Brain microvascular endothelial cell (primary cell): ENCODE measurements around the gene GNB5.

ENCODE experiments used
- DNase-seq: peaks from one replicate; pipeline ENCODE4 v3.0.0-alpha.2; 2020
- H3K27ac ChIP-seq: fragments of 250-450 bp; sonication (Bioruptor Pico); 2 replicates; pipeline ENCODE4 v1.5.1; 2020; ENCODE audit warnings: mild to moderate bottlenecking, moderate library complexity
- H3K27me3 ChIP-seq: fragments of 250-450 bp; sonication (Bioruptor Pico); replicated peaks from 2 replicates; pipeline ENCODE4 v1.5.1; 2020; ENCODE audit warnings: mild to moderate bottlenecking
- H3K36me3 ChIP-seq: fragments of 250-450 bp; sonication (Bioruptor Pico); replicated peaks from 2 replicates; pipeline ENCODE4 v1.5.1; 2020; ENCODE audit warnings: mild to moderate bottlenecking
- H3K4me3 ChIP-seq: 2 replicates; pipeline ENCODE4 v1.5.1; 2011; ENCODE audit warnings: low read depth, mild to moderate bottlenecking, control low read depth, low read length, moderate library complexity
- in situ Hi-C: cut with HindIII; loops from 2 replicates; pipeline ENCODE4 v1.10.0; 2017; ENCODE audit warnings: low sequenced_read_pairs, low pct_ligation_motif_present
- TF ChIP-seq, protein P1 (sequence below): IDR thresholded peaks from 2 replicates; pipeline ENCODE4 v1.5.1; 2011; ENCODE audit warnings: low read depth, mild to moderate bottlenecking, moderate library complexity, low read length, control low read depth, inconsistent platforms; ENCODE audit errors: missing control alignments

Gene GNB5

DNA sequence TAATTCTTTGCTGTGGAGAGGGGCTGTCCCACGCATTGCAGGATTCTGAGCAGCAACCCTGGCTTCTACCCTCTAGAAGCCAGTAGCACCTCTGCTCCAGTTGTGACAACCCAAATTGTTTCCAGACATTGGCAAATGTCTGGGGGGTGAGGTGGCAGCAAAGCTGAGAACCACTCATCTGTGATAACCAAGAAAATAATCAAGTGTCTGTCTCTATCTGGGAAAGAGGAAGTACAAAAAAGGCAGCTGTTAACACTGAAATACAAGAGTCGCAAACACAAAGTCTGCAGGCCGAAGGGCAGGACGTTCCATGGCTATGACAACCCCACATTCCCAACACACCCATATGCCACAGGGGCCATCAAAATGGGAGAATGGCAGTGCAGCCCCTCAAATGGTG is 42.2 kb upstream of the GNB5 start:
- Histone ChIP-seq H3K4me3 (no peak overlapping the region), H3K27me3 (no peaks in the 10 kb centered on the region), H3K27ac (no peak overlapping the region), H3K36me3 (no peaks in the 10 kb centered on the region)
- no peak for DNase-seq
- in situ Hi-C loops, result no loop called here
- TF ChIP-seq, protein P1, sequence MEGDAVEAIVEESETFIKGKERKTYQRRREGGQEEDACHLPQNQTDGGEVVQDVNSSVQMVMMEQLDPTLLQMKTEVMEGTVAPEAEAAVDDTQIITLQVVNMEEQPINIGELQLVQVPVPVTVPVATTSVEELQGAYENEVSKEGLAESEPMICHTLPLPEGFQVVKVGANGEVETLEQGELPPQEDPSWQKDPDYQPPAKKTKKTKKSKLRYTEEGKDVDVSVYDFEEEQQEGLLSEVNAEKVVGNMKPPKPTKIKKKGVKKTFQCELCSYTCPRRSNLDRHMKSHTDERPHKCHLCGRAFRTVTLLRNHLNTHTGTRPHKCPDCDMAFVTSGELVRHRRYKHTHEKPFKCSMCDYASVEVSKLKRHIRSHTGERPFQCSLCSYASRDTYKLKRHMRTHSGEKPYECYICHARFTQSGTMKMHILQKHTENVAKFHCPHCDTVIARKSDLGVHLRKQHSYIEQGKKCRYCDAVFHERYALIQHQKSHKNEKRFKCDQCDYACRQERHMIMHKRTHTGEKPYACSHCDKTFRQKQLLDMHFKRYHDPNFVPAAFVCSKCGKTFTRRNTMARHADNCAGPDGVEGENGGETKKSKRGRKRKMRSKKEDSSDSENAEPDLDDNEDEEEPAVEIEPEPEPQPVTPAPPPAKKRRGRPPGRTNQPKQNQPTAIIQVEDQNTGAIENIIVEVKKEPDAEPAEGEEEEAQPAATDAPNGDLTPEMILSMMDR, result no peak

DNA sequence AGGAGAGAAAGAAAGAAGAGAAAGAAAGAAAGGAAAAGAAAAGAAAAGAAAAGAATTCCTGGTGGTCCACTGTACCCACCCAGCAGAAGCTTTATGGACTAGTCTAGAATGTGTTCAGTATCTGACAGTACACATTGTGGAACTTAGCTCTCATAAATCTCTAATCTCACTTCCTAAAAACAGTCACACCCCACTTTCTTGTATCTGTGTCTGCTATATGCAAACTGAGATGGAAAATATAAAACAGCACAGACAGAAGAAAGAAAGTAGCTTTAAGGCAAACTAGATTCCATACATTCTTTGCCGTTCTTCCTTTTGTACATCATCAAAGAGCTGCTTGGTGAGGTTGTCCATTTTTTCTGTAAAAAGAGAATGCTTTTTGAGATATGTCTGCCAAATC is 41.1 kb upstream of the GNB5 start:
- H3K4me3 ChIP-seq, result no peak overlapping the region
- TF ChIP-seq, protein P1, result no peak
- no peak for DNase-seq
- H3K27me3 ChIP-seq, result no peaks in the 10 kb centered on the region
- H3K36me3 ChIP-seq, result no peaks in the 10 kb centered on the region
- in situ Hi-C loops, result no loop called here
- H3K27ac ChIP-seq, result no peak overlapping the region

DNA sequence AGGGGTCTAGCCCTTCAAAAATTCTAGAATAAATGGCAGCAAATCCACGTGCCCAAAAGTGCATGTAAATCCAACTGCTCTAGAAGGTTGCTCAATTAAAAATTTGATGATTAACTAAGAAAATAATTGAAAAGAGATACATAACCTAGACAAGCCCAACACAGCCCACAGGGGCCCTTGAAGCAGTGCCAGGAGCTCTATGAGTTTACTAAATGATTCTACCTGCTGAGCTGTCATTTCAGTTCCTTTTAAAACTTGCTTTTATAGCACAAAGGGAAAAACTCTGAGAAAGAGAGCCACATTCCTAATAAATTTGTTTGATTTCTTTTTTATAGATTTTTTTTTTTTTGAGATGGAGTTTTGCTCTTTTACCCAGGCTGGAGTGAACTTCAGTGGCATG is 38.9 kb upstream of the GNB5 start:
- H3K4me3 ChIP-seq, result no peak overlapping the region
- no peak overlapping the region for H3K27ac ChIP-seq
- no peak for DNase-seq
- H3K36me3 ChIP-seq, result no peaks in the 10 kb centered on the region
- TF ChIP-seq, protein P1, result no peak
- no peaks in the 10 kb centered on the region for H3K27me3 ChIP-seq
- in situ Hi-C loops, result no loop called here

DNA sequence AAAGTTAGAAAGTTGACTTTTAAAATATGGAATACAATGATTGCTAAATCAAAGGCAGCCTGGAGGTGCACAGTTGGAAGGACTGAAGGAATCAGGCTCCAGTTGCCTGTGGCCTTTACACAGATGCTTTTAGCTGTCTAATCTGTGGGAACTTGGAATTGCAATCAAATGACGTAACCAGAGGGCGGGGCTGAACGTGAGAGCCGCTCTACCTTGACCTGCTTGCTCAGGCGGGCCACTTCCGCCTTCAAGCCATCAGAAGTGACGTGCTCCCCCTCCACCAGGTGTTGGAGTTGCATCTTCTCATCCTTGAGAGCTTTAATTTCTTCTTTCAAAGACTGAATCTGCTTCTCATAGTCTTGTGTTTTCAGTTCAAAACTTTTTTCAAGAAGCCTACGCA is 37.7 kb upstream of the GNB5 start:
- H3K27me3 ChIP-seq, result no peaks in the 10 kb centered on the region
- H3K4me3 ChIP-seq, result no peak overlapping the region
- TF ChIP-seq, protein P1, result no peak
- in situ Hi-C loops, result no loop called here
- H3K36me3 ChIP-seq, result no peaks in the 10 kb centered on the region
- no peak for DNase-seq
- H3K27ac ChIP-seq, result no peak overlapping the region

DNA sequence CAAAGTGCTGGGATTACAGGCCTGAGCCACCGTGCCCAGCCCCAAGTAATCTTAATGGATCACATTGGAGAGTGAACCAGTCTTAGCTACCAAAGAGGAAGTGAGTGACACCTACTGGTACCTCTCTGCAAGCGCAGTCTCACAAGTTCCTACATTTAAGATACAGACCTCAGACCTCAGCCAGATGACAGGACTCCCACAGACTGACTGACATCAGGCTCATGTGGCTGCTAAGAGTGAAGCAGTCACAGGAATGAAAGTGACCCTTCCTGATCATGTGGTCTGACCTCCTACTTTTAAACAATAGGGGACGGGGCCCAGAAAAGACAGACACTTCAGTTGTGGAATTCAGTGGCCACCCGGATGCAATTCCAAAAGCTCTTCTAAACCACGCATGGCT is 36.3 kb upstream of the GNB5 start:
- H3K4me3 ChIP-seq, result no peak overlapping the region
- in situ Hi-C loops, result no loop called here
- no peaks in the 10 kb centered on the region for H3K36me3 ChIP-seq
- TF ChIP-seq, protein P1, result peak; percentile 85
- no peaks in the 10 kb centered on the region for H3K27me3 ChIP-seq
- peak; percentile 87 for DNase-seq
- H3K27ac ChIP-seq, result no peak overlapping the region

DNA sequence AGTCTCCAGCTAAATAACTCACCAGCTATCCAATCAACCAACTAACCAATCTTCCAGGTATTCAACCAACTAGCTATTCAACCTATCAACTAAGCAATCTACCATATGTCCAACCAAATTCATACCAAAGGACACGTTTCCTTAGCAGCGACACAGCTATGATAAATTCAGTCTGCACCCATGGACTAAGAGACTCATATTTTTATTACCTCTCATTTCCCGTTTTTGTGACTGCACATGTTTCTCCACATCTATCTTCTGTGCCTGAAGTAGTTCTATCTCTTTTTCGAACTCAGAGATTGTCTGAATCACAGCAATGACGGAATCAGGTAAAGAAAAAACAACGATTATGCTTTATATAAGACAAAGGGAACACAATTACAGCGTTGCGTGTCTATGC is 34.0 kb upstream of the GNB5 start:
- DNase-seq, result no peak
- TF ChIP-seq, protein P1, result no peak
- Histone ChIP-seq H3K36me3 (no peaks in the 10 kb centered on the region), H3K4me3 (no peak overlapping the region), H3K27ac (no peak overlapping the region), H3K27me3 (no peaks in the 10 kb centered on the region)
- in situ Hi-C loops, result no loop called here
